HepG2 (cell line): Measurements from ENCODE around the gene MRPL39. TPM values are rescaled to one million over a fixed set of nuclear protein-coding genes. Genes with fewer than 3 reads are reported as not detected.

ENCODE experiments used
- ATAC-seq: fragments of 200-7000 bp; cut with Tn5 transposase; 3 replicates; pipeline ENCODE4 v1.9.1; 2020; ENCODE audit warnings: mild to moderate bottlenecking, moderate library complexity
- BruUV-seq: library from RNA; stranded (reverse); fragments of 400-500 nt; replicated peaks from 2 replicates; lab custom pipeline; 2021; lab: Mats Ljungman, UMichigan
- CTCF ChIA-PET: fragments of 300-600 bp; formaldehyde crosslinking; extraction: SDS; loops from one replicate; lab custom pipeline; 2021; ENCODE audit warnings: low total read pairs, inconsistent platforms, low intra/inter-chr PET ratio; lab: Yijun Ruan, JAX
- POLR2A ChIA-PET: fragments of 350-600 bp; sonication (Branson Sonifier 250); formaldehyde crosslinking; loops from one replicate; lab custom pipeline; 2020; ENCODE audit warnings: antibody characterized with exemption, inconsistent platforms; lab: Yijun Ruan, JAX
- DNase-seq: peaks from one replicate; pipeline ENCODE4 v3.0.0-alpha.2; 2015; ENCODE audit warnings: low spot score
- FAIRE-seq: peaks from 3 replicates; lab custom pipeline; 2011; peaks lifted over from hg19 to GRCh38; lab: Jason Lieb, UNC
- H2AFZ ChIP-seq: one replicate; pipeline ENCODE4 v1.6.1; 2011; ENCODE audit warnings: low read length, inconsistent platforms
- H3K27ac ChIP-seq: fragments of 300-600 bp; 3 replicates; pipeline ENCODE4 v1.8.0; 2011; ENCODE audit warnings: mixed run types, mild to moderate bottlenecking, mixed read lengths, low read length, inconsistent platforms; ENCODE audit not compliant: insufficient read depth; ENCODE audit errors: extremely low read length
- H3K27me3 ChIP-seq, 2 experiments: fragments of 200-600 bp in 1 of 2; 2 replicates in 1 of 2; 3 replicates in 1 of 2; pipeline versions ENCODE4 v1.6.0 to v1.8.0; 2011; ENCODE audit warnings: low read length in 2 of 2, mild to moderate bottlenecking in 2 of 2, moderate library complexity in 2 of 2, inconsistent platforms in 1 of 2; ENCODE audit not compliant: insufficient read depth in 2 of 2, control insufficient read depth in 1 of 2
- H3K36me3 ChIP-seq, 2 experiments: fragments of 200-600 bp in 1 of 2; replicated peaks in 1 of 2; 2 replicates in 1 of 2; 3 replicates in 1 of 2; pipeline versions ENCODE4 v1.5.1 to v1.8.0; 2011; ENCODE audit warnings: low read length in 2 of 2, inconsistent platforms in 1 of 2; ENCODE audit not compliant: insufficient read depth in 2 of 2, control insufficient read depth in 1 of 2
- H3K4me1 ChIP-seq: 2 replicates; pipeline ENCODE4 v1.5.1; 2012; ENCODE audit warnings: low read length, inconsistent platforms; ENCODE audit not compliant: insufficient read depth
- H3K4me2 ChIP-seq: 2 replicates; pipeline ENCODE4 v1.6.0; 2011; ENCODE audit warnings: low read depth, low read length, inconsistent platforms
- H3K4me3 ChIP-seq, 3 experiments: fragments of 200-600 bp in 1 of 3; sonication (generic), shearing (Covaris generic) in 1 of 3; replicated peaks in 1 of 3; 2 replicates each; pipeline ENCODE4 v1.5.1; 2011 to 2016; ENCODE audit warnings: low read length in 3 of 3, inconsistent platforms in 2 of 3, low read depth in 2 of 3, mild to moderate bottlenecking in 2 of 3, control low read depth in 1 of 3, mixed read lengths in 1 of 3; ENCODE audit not compliant: insufficient read depth in 1 of 3
- H3K79me2 ChIP-seq: one replicate; pipeline ENCODE4 v1.6.1; 2011; ENCODE audit warnings: low read length, inconsistent platforms; ENCODE audit not compliant: insufficient read depth
- H3K9ac ChIP-seq: 2 replicates; pipeline ENCODE4 v1.6.0; 2011; ENCODE audit warnings: mild to moderate bottlenecking, low read depth, low read length, inconsistent platforms; ENCODE audit not compliant: insufficient read depth
- H3K9me3 ChIP-seq: 2 replicates; pipeline ENCODE4 v1.5.1; 2012; ENCODE audit warnings: mild to moderate bottlenecking, low read length
- H4K20me1 ChIP-seq: 2 replicates; pipeline ENCODE4 v1.6.0; 2011; ENCODE audit warnings: inconsistent platforms, mild to moderate bottlenecking, low read length, moderate library complexity; ENCODE audit not compliant: insufficient read depth
- CAMTA2 ChIP-seq: sonication (generic); formaldehyde crosslinking; IDR thresholded peaks from 2 replicates; pipeline ENCODE4 v1.4.0; 2020; ENCODE audit warnings: mild to moderate bottlenecking, missing genetic modification reagents, borderline replicate concordance
- DRAP1 ChIP-seq: IDR thresholded peaks from 2 replicates; pipeline ENCODE4 v1.6.1; 2016; ENCODE audit warnings: missing genetic modification reagents, missing compliant biosample characterization
- KDM6A ChIP-seq: IDR thresholded peaks from 2 replicates; pipeline ENCODE4 v1.6.1; 2016; ENCODE audit warnings: low read depth
- MTA1 ChIP-seq: sonication (generic); formaldehyde crosslinking; IDR thresholded peaks from 2 replicates; pipeline ENCODE4 v1.4.0; 2020; ENCODE audit warnings: missing genetic modification reagents, mild to moderate bottlenecking, borderline replicate concordance
- ZBTB2 ChIP-seq: sonication (generic); formaldehyde crosslinking; IDR thresholded peaks from 2 replicates; pipeline ENCODE4 v1.8.0; 2022; ENCODE audit warnings: low read depth, missing genetic modification reagents
- ZNF180 ChIP-seq: sonication (generic); formaldehyde crosslinking; IDR thresholded peaks from 2 replicates; pipeline ENCODE4 v1.4.0; 2020; ENCODE audit warnings: low read depth, missing genetic modification reagents, borderline replicate concordance
- ZNF768 ChIP-seq: sonication (generic); formaldehyde crosslinking; IDR thresholded peaks from 2 replicates; pipeline ENCODE4 v1.4.0; 2020; ENCODE audit warnings: missing genetic modification reagents
- WGBS: methylation state at CpG from one replicate; pipeline ENCODE4 v1.1.6; 2017; ENCODE audit warnings: low lambda C conversion rate; 5-methylcytosine and 5-hydroxymethylcytosine counted together
- in situ Hi-C: cut with HindIII; loops from 2 replicates; pipeline ENCODE4 v1.10.0; 2017; ENCODE audit warnings: low pct_unique_long_range_greater_than_20kb; ENCODE audit not compliant: extremely low pct_ligation_motif_present
- intact Hi-C: fragments of 100-400 bp; cut with micrococcal nuclease; formaldehyde crosslinking; loops from one replicate; pipeline ENCODE4 v1.10.0; 2022; ENCODE audit not compliant: unreplicated experiment
- polyA plus RNA-seq, 8 experiments: library from polyadenylated mRNA; depleted of rRNA in 3 of 8; stranded (reverse) in 7 of 8; unstranded in 1 of 8; fragments of >200 nt; fragmentation: Illumina TruSeq in 4 of 8; extraction: Trizol in 4 of 8; gene quantifications; 2 replicates each; pipeline versions ENCODE4 v1.2.1 to v1.2.3, GENCODE V29; 2011 to 2016; ENCODE audit warnings: low read depth in 4 of 8, missing spikeins in 1 of 8, mixed read lengths in 1 of 8; ENCODE audit not compliant: insufficient read depth in 1 of 8
- total RNA-seq, 5 experiments: library from RNA; depleted of rRNA; stranded (reverse); fragments of >200 nt; fragmentation: Illumina TruSeq; extraction: Trizol; gene quantifications; 2 replicates each; pipeline ENCODE4 v1.2.3, GENCODE V29; 2016; ENCODE audit warnings: low read depth in 1 of 5
- TF ChIP-seq, protein P1 (sequence below): sonication (generic); formaldehyde crosslinking; IDR thresholded peaks from 2 replicates; pipeline ENCODE4 v1.9.0; 2021; ENCODE audit warnings: mild to moderate bottlenecking, missing genetic modification reagents

MRPL39 gene
- total and polyA plus RNA-seq, 2 of the 13 experiments (the other 11 are each of a cell fraction or from before 2014, with no cell fraction given): 29.1 to 91.2 TPM

GRCh38 chr21:25615880-25616279 is 8.6 kb upstream of the MRPL39 start:
- DNase-seq: no peak
- no TSS peak for BruUV-seq
- H3K79me2 ChIP-seq: no peaks in the 10 kb centered on the region
- no peaks in the 10 kb centered on the region for H3K36me3 ChIP-seq
- no peak for FAIRE-seq
- H4K20me1 ChIP-seq: no peaks in the 10 kb centered on the region
- H2AFZ ChIP-seq: no peak overlapping the region
- ChIA-PET CTCF (no interaction called here), POLR2A (no interaction called here)
- no peak for ATAC-seq
- in situ Hi-C loops: no loop called here
- no peaks in the 10 kb centered on the region for H3K9me3 ChIP-seq
- H3K27ac ChIP-seq: no peak overlapping the region
- no peak overlapping the region for H3K9ac ChIP-seq
- 5% methylated on average over 3 of the region's 3 CpGs for WGBS
- no peak for TF ChIP-seq MTA1 (CRISPR knock-in tag)
- no peak overlapping the region for H3K4me3 ChIP-seq
- intact Hi-C loops: no loop called here
- no peak overlapping the region for H3K4me2 ChIP-seq
- H3K27me3 ChIP-seq: no peaks in the 10 kb centered on the region
- no peaks in the 10 kb centered on the region for H3K4me1 ChIP-seq

- Histone ChIP-seq H3K36me3 (no peaks in the 10 kb centered on the region), H3K4me3 (no peak overlapping the region), H3K4me1 (no peaks in the 10 kb centered on the region), H3K27me3 (no peaks in the 10 kb centered on the region), H3K79me2 (no peaks in the 10 kb centered on the region), H3K9ac (no peak overlapping the region), H3K27ac (no peak overlapping the region), H3K9me3 (no peaks in the 10 kb centered on the region), H2AFZ (no peak overlapping the region), H3K4me2 (no peak overlapping the region), H4K20me1 (no peaks in the 10 kb centered on the region)
- FAIRE-seq (no peak), ATAC-seq (no peak), DNase-seq (no peak)
- in situ Hi-C loops: no loop called here
- ChIA-PET CTCF (no interaction called here), POLR2A (no interaction called here)
- TF ChIP-seq ZNF768 (no peak), KDM6A (CRISPR knock-in tag) (no peak), CAMTA2 (CRISPR knock-in tag) (no peak), ZBTB2 (no peak), DRAP1 (CRISPR knock-in tag) (no peak), ZNF180 (CRISPR knock-in tag) (no peak)
- TF ChIP-seq, protein P1, sequence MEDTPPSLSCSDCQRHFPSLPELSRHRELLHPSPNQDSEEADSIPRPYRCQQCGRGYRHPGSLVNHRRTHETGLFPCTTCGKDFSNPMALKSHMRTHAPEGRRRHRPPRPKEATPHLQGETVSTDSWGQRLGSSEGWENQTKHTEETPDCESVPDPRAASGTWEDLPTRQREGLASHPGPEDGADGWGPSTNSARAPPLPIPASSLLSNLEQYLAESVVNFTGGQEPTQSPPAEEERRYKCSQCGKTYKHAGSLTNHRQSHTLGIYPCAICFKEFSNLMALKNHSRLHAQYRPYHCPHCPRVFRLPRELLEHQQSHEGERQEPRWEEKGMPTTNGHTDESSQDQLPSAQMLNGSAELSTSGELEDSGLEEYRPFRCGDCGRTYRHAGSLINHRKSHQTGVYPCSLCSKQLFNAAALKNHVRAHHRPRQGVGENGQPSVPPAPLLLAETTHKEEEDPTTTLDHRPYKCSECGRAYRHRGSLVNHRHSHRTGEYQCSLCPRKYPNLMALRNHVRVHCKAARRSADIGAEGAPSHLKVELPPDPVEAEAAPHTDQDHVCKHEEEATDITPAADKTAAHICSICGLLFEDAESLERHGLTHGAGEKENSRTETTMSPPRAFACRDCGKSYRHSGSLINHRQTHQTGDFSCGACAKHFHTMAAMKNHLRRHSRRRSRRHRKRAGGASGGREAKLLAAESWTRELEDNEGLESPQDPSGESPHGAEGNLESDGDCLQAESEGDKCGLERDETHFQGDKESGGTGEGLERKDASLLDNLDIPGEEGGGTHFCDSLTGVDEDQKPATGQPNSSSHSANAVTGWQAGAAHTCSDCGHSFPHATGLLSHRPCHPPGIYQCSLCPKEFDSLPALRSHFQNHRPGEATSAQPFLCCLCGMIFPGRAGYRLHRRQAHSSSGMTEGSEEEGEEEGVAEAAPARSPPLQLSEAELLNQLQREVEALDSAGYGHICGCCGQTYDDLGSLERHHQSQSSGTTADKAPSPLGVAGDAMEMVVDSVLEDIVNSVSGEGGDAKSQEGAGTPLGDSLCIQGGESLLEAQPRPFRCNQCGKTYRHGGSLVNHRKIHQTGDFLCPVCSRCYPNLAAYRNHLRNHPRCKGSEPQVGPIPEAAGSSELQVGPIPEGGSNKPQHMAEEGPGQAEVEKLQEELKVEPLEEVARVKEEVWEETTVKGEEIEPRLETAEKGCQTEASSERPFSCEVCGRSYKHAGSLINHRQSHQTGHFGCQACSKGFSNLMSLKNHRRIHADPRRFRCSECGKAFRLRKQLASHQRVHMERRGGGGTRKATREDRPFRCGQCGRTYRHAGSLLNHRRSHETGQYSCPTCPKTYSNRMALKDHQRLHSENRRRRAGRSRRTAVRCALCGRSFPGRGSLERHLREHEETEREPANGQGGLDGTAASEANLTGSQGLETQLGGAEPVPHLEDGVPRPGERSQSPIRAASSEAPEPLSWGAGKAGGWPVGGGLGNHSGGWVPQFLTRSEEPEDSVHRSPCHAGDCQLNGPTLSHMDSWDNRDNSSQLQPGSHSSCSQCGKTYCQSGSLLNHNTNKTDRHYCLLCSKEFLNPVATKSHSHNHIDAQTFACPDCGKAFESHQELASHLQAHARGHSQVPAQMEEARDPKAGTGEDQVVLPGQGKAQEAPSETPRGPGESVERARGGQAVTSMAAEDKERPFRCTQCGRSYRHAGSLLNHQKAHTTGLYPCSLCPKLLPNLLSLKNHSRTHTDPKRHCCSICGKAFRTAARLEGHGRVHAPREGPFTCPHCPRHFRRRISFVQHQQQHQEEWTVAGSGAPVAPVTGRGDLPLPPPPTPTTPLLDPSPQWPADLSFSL (CRISPR knock-in tag): no peak
- BruUV-seq: no TSS peak
- 81% methylated on average over 1 of the region's 1 CpG for WGBS
- intact Hi-C loops: no loop called here
Measured at GRCh38 chr21:25614441-25614840, 7.2 kb upstream of the MRPL39 start.
